GM18873 (cell line): ENCODE measurements around the gene TBC1D12.
"Not testable (repeated sequence)": the region's sequence is repeated elsewhere in the genome, so short reads cannot be mapped to it uniquely, and the experiment has no call there.

ENCODE experiments used
- ATAC-seq: cut with Tn5 transposase; IDR thresholded peaks from one replicate; pipeline ENCODE4 v1.9.1; 2021; ENCODE audit warnings: mild to moderate bottlenecking, moderate library complexity, moderate number of reproducible peaks; ENCODE audit not compliant: unreplicated experiment, low FRiP score

TBC1D12 gene

GRCh38 chr10:94402204-94402842 lies at the start of gene TBC1D12:
TBC1D12 (plus strand) TSS chr10:94402541; CDS start chr10:94402614, 73 bp downstream.
- ATAC-seq: peak; percentile 71

GRCh38 chr10:94353336-94353735 lies 49.0 kb upstream of the TBC1D12 start:
- no peak for ATAC-seq

GRCh38 chr10:94355841-94356240 lies 46.5 kb upstream of the TBC1D12 start:
- ATAC-seq: no peak

DNA sequence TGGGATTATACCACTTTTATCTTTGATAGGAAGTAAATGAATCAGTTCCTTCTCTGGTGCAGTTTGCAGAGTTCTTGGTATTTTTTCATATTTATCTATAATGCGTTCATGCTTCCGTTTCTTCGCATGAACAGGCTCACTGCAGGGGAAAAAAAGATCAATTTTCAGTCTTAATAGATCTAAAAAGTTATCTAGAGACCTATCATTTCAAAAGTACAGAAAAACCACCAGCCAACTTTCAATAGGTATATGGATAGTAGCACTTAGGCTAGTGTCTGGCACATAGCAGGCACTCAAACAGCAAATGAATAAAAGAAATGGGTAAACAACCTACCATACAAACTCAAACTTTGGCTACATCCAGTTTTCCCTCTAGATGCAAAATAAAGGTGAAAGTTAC lies 45.1 kb upstream of the TBC1D12 start:
- ATAC-seq: no peak

DNA sequence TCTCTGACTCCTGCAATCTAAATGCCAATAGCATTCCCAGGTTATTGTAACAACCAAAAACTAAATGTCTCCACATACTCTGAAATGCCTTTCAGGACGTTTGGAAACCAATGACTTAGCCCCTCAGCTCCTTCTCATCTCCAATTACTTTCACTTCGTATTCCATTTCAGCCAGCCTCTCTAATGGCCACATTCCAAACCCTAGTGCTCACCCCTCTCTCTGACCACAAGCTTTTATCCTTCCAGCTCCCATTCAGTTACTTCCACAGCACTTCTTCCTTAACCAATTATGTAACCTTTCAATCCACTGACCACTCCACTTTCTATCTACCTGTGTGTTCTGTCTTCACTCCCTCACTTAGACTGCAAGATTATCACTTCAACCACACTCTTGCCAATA lies 43.9 kb upstream of the TBC1D12 start:
- no peak for ATAC-seq

DNA sequence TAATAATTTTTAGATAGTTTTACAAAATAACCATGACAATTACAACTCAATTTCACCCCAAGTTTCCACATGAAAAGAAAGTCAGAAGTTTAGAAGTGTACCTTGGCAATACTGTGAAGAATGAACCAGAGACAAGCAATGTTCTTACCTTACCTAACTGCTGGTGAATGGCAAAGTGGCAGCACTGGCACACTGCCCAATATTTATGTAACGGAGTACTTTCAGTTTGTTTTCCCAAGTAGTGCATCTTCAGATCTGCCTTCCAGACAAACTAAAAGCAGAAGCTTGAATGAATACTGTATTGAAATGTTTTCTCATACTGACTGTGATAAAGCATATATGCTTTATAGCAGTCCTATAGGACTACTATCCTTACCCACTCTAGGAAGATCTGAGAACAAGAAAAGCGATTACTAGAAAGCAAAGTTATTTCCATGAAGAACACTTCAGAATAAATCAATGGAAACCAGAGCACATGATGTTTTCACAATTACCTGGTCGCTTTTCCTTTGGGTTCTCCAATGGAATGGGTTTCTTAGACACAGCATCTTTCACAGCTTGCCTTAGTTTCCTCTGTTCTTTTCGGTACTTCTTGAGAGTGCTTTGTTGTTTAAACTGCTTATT lies 41.1 kb upstream of the TBC1D12 start:
- ATAC-seq: no peak

GRCh38 chr10:94362360-94363250 lies 39.7 kb upstream of the TBC1D12 start, which contains the start of gene NOC3L:
NOC3L (minus strand) TSS chr10:94362939; CDS start chr10:94362838, 101 bp downstream.
- peak; percentile 94 for ATAC-seq

DNA sequence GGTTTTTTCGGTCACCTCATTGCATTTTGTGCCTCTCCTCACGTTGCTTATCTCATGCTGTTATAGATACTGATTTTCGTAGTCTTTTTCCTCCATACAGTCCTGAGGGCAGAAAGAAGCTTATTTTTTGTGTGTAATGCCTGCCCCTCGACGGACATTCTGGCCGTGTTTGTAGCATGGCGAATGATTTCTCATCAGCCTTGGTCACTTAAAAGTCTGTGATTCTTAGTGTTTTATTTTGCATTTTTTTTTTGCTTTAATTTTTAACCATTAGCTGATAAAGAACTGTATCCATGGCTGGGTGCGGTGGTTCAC lies 39.1 kb upstream of the TBC1D12 start:
- ATAC-seq: peak; percentile 3

GRCh38 chr10:94364482-94364881 lies 37.9 kb upstream of the TBC1D12 start:
- no peak for ATAC-seq

DNA sequence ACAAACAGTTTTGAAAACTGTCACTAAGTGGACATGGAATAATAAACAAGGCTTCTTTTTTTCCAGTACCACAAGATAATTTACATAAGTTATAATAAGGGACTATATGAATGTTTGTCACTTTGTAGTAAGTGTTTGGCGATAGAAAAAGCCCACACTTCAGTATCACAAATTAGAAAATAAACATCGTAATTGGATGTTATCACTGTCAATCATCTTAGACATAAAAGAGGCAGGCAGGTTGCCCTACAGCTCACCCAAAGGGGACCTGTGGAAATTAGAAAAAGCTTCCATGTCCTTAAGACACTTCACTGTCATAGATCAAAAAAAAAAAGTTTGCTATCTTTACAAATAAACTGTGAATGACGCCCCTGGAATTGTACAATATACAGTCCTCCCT lies 36.0 kb upstream of the TBC1D12 start:
- ATAC-seq: no peak

DNA sequence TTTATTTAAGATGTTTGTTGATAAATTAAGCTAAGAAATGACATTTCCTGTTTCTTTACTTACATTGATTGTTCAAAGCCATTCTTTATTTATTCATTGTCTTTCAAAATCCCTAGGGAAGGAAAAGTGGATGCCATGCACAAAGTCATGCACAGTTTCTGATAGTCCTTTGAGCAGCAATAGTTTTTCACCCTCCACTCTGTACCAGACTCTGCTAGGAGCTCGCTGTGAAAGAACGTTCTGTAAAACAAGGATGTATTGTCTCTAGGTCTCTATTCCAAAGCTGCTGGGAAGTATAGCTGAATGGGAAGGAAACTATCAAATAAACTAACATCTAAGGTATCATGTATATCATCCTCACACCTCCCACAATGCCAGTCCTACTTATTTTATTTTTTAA lies 31.8 kb upstream of the TBC1D12 start:
- no peak for ATAC-seq

GRCh38 chr10:94375374-94375773 lies 27.0 kb upstream of the TBC1D12 start:
- ATAC-seq: no peak

DNA sequence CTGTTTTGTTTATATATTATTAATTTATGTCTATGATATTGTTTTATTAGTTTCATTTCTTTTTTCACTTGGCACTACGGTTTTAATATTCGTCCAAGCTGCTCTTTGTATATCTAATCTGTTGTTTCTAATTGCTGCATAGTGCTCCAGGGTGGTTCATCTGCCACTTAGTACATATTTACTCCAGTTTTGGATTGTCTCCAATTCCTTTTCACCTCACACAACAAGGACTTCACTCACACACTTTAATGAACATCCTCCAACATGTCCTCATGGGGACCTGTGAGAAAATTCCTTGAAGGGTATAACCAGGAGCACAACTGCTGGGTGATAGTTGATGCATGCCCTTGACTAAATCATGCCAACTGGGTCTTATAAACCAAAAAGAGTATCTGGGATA lies 25.5 kb upstream of the TBC1D12 start:
- ATAC-seq: no peak

DNA sequence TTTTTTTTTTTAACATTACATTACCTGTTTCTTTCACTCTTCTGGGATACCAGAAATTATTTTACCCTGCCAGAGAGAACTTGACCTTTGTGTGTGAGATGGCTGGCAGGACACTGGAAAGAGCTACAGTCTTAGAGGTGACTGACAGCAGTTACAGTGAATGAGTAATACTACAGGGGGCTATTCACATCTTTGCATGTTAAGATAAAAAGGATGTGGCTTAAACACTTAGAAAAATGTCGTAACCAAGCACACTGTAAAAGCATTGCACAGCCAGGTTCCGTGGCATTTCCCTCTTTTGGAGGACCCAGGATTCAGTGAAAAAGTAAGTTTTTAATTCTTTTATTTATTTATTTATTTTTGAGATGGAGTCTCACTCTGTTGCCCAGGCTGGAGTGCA lies 18.8 kb upstream of the TBC1D12 start:
- no peak for ATAC-seq

GRCh38 chr10:94385733-94386132 lies 16.6 kb upstream of the TBC1D12 start:
- not testable (repeated sequence) for ATAC-seq

GRCh38 chr10:94392117-94392516 lies 10.2 kb upstream of the TBC1D12 start:
- ATAC-seq: not testable (repeated sequence)

DNA sequence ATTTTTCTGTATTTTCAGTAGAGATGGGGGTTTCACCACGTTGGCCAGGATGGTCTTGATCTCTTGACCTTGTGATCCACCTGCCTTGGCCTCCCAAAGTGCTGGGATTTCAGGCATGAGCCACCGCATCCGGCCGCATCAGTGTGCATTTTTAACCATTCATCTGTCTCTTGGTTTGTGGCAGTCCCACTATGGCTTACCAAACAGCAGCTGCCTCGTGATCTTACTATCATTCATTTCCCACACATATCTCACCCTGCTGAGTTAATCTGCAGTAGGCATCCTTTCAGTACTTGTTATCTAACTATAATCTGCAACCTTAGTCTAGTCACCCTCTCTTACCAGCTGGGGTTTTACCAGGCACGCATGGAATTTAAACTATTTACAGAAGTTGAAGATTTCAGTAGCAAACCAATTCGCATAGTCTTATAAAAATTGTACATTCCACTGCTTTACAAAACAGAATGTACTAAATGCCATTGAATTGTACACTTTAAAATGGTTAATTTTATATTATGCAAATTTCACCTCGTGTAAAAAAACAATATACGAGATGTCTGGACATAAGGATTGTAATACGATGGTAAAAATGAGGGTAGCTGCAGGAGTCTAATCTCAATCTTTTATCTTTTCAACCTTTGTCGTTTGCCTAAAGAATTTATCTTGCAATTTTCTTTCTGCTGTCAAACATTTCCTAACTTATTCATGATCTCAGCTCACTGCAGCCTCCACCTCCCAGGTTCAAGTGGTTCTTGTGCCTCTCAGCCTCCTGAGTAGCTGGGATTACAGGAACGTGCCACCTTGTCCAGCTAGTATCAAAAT lies 4.6 kb upstream of the TBC1D12 start:
- ATAC-seq: no peak

GRCh38 chr10:94398762-94399161 lies 3.6 kb upstream of the TBC1D12 start:
- no peak for ATAC-seq

- peak; percentile 17 for ATAC-seq
Measured at GRCh38 chr10:94402843-94403379, 570 bp downstream of the TBC1D12 start.
